GM18519 (cell line): ENCODE results near the gene OVOL3.

Source experiments
- ATAC-seq: cut with Tn5 transposase; IDR thresholded peaks from one replicate; pipeline ENCODE4 v1.9.1; 2021; ENCODE audit warnings: mild to moderate bottlenecking, moderate library complexity; ENCODE audit not compliant: unreplicated experiment, low FRiP score

The OVOL3 gene

GRCh38 chr19:36153126-36153525 is 42.2 kb downstream of the OVOL3 start:
- ATAC-seq, result no peak

DNA sequence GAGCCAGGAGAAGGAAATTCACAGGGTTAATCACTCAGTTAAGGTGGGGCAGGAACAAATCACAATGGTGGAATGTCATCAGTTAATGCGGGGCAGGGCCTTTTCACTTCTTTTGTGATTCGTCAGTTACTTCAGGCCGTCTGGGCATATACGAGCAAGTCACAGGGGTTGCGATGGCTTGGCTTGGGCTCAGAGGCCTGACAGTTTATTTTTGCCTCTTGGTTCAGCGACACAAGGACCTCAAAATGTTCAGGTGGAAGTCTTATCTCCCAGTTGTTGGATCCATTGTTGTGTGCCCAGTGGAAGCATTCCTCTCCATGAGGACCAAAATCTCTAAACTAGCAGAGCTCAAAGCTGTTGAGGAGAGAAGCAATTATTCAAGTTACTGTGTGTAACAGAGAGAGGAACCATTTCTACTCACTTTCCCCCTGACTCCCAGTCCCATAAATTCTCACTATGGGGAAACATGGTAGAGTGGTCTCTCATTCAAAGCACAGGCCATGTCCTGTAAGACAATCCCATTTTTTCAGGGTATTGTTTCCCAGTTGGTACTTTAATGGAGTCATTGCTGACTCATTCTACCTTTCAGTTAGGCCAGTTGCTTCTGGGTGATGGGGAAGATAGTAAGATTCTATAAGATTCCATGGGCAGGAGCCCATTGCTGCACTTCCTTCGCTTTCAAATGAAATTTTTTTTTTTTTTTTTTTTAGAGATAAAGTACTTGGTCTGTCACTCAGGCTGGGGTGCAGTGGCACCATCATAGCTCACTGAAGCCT is 50.1 kb downstream of the OVOL3 start:
- no peak for ATAC-seq
